ENCODE measurements around the gene AGBL5. TPM values are rescaled to one million over a fixed set of nuclear protein-coding genes. Genes with fewer than 3 reads are reported as not detected.

The AGBL5 gene
- polyA plus RNA-seq, 1 donor (not counting 4 experiments of a cell fraction or from before 2014, with no cell fraction given): 25.5 TPM

GRCh38 chr2:27032495-27033252 is 18.8 kb upstream of the AGBL5 start, which contains the start of gene TMEM214:
TSS of gene TMEM214 (plus strand) at chr2:27032965. CDS start at chr2:27033016, 51 bp downstream.
- H3K79me2 ChIP-seq (ENCODE audit: control insufficient read depth, insufficient read depth, low read length): peaks cover 40% of the 10 kb centered on the region
- FAIRE-seq (no peak), DNase-seq (ENCODE audit: low read depth, low spot score) (no peak)
- no peaks in the 10 kb centered on the region for H3K27me3 ChIP-seq (ENCODE audit: control insufficient read depth, extremely low read depth, insufficient read depth, low read length)
- H3K27ac ChIP-seq (ENCODE audit: control insufficient read depth, insufficient read depth, low read length): peak within 1 kb of the TSS; percentile 70
- no peaks in the 10 kb centered on the region for H3K9me1 ChIP-seq (ENCODE audit: control insufficient read depth, extremely low read depth, insufficient read depth, low read length)
- H3K36me3 ChIP-seq (ENCODE audit: control insufficient read depth in 2 of 2, extremely low read depth in 1 of 2, insufficient read depth in 2 of 2, low read length in 2 of 2): peaks cover 26 to 29% of the 10 kb centered on the region in 2 experiments
- H4K20me1 ChIP-seq (ENCODE audit: control insufficient read depth, extremely low read depth, insufficient read depth, low read length): peaks cover 3% of the 10 kb centered on the region
- peak within 1 kb of the TSS; percentile 94 for H2AFZ ChIP-seq (ENCODE audit: control insufficient read depth, low read length)
- H3K4me3 ChIP-seq (ENCODE audit: control insufficient read depth in 2 of 3, extremely low read depth in 1 of 3, insufficient read depth in 2 of 3, low read depth in 1 of 3, low read length in 3 of 3): peak within 1 kb of the TSS; percentile 83 to 99 (median 87)
- no peaks in the 10 kb centered on the region for H3K9me3 ChIP-seq (ENCODE audit: control insufficient read depth, low read depth, low read length)
- TF ChIP-seq CTCF (optimal IDR thresholded peaks at IDR 0.05 in 1 of 3, IDR thresholded peaks at IDR 0.05 in 1 of 3, conservative IDR thresholded peaks at IDR 0.05 in 1 of 3; ENCODE audit: extremely low read depth in 1 of 3, insufficient read depth in 2 of 3, low read length in 3 of 3) (no peak), EZH2 (IDR thresholded peaks at IDR 0.05; ENCODE audit: low read length) (no peak)
- dilution Hi-C loops (cut with MboI; ENCODE audit: extremely low pct_ligation_motif_present, low sequenced_read_pairs): no loop called here
- peaks cover 10% of the 10 kb centered on the region for H3K4me1 ChIP-seq (ENCODE audit: control insufficient read depth, extremely low read depth, insufficient read depth, low read length)
- peak within 1 kb of the TSS; percentile 93 for H3K9ac ChIP-seq (ENCODE audit: control insufficient read depth, extremely low read depth, insufficient read depth, low read length)
- H3K4me2 ChIP-seq (ENCODE audit: control insufficient read depth, extremely low read depth, insufficient read depth, low read depth, low read length): peak within 1 kb of the TSS; percentile 93

GRCh38 chr2:27033253-27033852 is 18.1 kb upstream of the AGBL5 start:
- no peak for DNase-seq (ENCODE audit: low read depth, low spot score)
- H3K4me3 ChIP-seq (ENCODE audit: control insufficient read depth in 2 of 3, extremely low read depth in 1 of 3, insufficient read depth in 2 of 3, low read depth in 1 of 3, low read length in 3 of 3): peak overlapping the region; percentile 83 to 99 (median 87)
- H3K4me2 ChIP-seq (ENCODE audit: control insufficient read depth, extremely low read depth, insufficient read depth, low read depth, low read length): peak overlapping the region; percentile 93
- peak overlapping the region; percentile 70 for H3K27ac ChIP-seq (ENCODE audit: control insufficient read depth, insufficient read depth, low read length)
- dilution Hi-C loops (cut with MboI; ENCODE audit: extremely low pct_ligation_motif_present, low sequenced_read_pairs): no loop called here
- H3K9ac ChIP-seq (ENCODE audit: control insufficient read depth, extremely low read depth, insufficient read depth, low read length): peak overlapping the region; percentile 93
- H3K9me3 ChIP-seq (ENCODE audit: control insufficient read depth, low read depth, low read length): no peaks in the 10 kb centered on the region
- H3K36me3 ChIP-seq (ENCODE audit: control insufficient read depth in 2 of 2, extremely low read depth in 1 of 2, insufficient read depth in 2 of 2, low read length in 2 of 2): peaks cover 31 to 32% of the 10 kb centered on the region in 2 experiments
- H3K9me1 ChIP-seq (ENCODE audit: control insufficient read depth, extremely low read depth, insufficient read depth, low read length): no peaks in the 10 kb centered on the region
- FAIRE-seq: no peak
- no peaks in the 10 kb centered on the region for H3K27me3 ChIP-seq (ENCODE audit: control insufficient read depth, extremely low read depth, insufficient read depth, low read length)
- TF ChIP-seq EZH2 (IDR thresholded peaks at IDR 0.05; ENCODE audit: low read length): no peak
- no peak for TF ChIP-seq CTCF (optimal IDR thresholded peaks at IDR 0.05 in 1 of 3, IDR thresholded peaks at IDR 0.05 in 1 of 3, conservative IDR thresholded peaks at IDR 0.05 in 1 of 3; ENCODE audit: extremely low read depth in 1 of 3, insufficient read depth in 2 of 3, low read length in 3 of 3)
- H3K4me1 ChIP-seq (ENCODE audit: control insufficient read depth, extremely low read depth, insufficient read depth, low read length): peaks cover 10% of the 10 kb centered on the region
- H2AFZ ChIP-seq (ENCODE audit: control insufficient read depth, low read length): peak overlapping the region; percentile 65
- peaks cover 3% of the 10 kb centered on the region for H4K20me1 ChIP-seq (ENCODE audit: control insufficient read depth, extremely low read depth, insufficient read depth, low read length)
- peaks cover 40% of the 10 kb centered on the region for H3K79me2 ChIP-seq (ENCODE audit: control insufficient read depth, insufficient read depth, low read length)
